Esophagus muscularis mucosa (tissue), 3 donors: ENCODE measurements around the gene SFXN1.

Experiments used
- POLR2A ChIP-seq: fragments of 450-650 bp; IDR thresholded peaks from one replicate; pipeline ENCODE4 v1.6.1; 2017; ENCODE audit warnings: antibody characterized with exemption, moderate library complexity, mild to moderate bottlenecking, low read depth
- POLR2AphosphoS5 ChIP-seq, 2 donors: sonication (generic); formaldehyde crosslinking; IDR thresholded peaks; one replicate each; pipeline ENCODE4 v1.6.1; 2017; ENCODE audit warnings: antibody characterized with exemption in 2 of 2
- TF ChIP-seq, protein P1 (sequence below), 3 experiments: fragments of 200-600 bp in 2 of 3; fragments of 450-650 bp in 1 of 3; sonication (generic) in 2 of 3; IDR thresholded peaks; one replicate each; pipeline ENCODE4 v1.5.1; 2017 to 2019; ENCODE audit warnings: antibody characterized with exemption in 3 of 3, mild to moderate bottlenecking in 2 of 3, moderate library complexity in 1 of 3

DNA sequence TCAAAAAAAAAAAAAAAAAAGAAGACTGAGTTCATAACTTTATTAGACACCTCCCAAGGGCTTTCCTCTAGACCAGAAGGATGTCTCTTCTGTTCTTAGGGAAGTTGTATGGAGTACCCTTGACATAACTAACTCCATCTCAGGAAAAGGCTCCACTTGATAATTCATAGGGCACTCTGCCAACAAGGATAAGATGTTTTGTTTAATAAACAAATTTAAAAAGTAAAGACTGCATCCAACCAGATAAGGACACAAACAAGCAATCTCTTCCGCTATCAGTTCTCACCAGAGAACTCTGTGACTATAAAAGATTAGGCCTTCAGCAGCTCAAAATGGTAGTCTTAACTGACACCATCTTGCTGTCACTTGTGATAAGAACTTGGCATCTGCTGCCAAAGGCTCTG is 65.8 kb downstream of the SFXN1 start:
- no peak for TF ChIP-seq POLR2A
- TF ChIP-seq POLR2AphosphoS5 (IDR thresholded peaks at IDR 0.05): no peak
- TF ChIP-seq, protein P1, sequence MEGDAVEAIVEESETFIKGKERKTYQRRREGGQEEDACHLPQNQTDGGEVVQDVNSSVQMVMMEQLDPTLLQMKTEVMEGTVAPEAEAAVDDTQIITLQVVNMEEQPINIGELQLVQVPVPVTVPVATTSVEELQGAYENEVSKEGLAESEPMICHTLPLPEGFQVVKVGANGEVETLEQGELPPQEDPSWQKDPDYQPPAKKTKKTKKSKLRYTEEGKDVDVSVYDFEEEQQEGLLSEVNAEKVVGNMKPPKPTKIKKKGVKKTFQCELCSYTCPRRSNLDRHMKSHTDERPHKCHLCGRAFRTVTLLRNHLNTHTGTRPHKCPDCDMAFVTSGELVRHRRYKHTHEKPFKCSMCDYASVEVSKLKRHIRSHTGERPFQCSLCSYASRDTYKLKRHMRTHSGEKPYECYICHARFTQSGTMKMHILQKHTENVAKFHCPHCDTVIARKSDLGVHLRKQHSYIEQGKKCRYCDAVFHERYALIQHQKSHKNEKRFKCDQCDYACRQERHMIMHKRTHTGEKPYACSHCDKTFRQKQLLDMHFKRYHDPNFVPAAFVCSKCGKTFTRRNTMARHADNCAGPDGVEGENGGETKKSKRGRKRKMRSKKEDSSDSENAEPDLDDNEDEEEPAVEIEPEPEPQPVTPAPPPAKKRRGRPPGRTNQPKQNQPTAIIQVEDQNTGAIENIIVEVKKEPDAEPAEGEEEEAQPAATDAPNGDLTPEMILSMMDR (IDR thresholded peaks at IDR 0.05): no peak
